ENCODE data around the gene SOBP. TPM values are rescaled to one million over a fixed set of nuclear protein-coding genes. Genes with fewer than 3 reads are reported as not detected.

Gene SOBP
- total and polyA plus RNA-seq, 9 donors: 8.7 to 31.3 (median 25.8) TPM

DNA sequence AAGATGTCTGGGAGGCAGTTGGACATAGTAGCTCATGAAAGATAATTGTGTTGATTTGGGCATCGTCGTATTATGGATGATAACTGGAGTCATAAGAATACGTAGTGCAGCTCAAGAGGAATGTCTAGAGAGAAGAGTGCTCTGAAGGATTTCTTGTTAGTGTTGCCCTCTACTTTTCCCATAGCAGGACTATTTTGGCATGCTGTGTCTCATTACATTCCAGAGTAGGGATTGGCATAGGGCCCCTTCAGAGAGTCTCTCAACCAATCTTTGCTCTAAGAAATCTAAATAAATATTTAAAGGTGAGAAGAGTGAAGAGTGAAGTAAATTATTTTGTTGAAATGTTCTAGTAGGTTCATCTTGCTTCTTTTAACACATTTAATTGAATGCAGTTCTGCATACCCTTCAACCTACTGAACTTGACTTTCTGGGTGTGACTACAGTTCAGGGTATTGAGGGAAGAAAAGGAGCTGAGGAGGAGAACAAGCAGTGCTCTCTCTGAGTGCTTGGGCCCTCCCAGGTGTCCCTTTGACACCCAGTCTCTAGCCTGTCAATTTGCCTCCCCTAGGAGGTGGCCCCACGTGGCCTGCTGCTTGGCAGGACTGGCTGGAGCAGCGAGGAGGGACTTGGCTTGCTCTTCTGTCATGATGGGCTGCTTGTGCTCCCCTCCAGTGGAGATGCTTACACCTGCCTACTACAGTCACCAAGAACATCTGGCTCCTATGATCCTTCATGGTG lies 33.3 kb downstream of the SOBP start:
- Histone ChIP-seq H3K4me1 (ENCODE audit: insufficient read depth) (peaks cover 2% of the 10 kb centered on the region), H3K9me3 (no peaks in the 10 kb centered on the region), H3K27ac (no peak overlapping the region), H3K36me3 (no peaks in the 10 kb centered on the region), H3K27me3 (no peaks in the 10 kb centered on the region), H3K4me3 (no peak overlapping the region)
- intact Hi-C loops (cut with DNase I): no loop called here
- TF ChIP-seq EP300 (IDR thresholded peaks at IDR 0.05) (no peak), POLR2A (IDR thresholded peaks at IDR 0.05) (no peak)
- TF ChIP-seq, protein P1, sequence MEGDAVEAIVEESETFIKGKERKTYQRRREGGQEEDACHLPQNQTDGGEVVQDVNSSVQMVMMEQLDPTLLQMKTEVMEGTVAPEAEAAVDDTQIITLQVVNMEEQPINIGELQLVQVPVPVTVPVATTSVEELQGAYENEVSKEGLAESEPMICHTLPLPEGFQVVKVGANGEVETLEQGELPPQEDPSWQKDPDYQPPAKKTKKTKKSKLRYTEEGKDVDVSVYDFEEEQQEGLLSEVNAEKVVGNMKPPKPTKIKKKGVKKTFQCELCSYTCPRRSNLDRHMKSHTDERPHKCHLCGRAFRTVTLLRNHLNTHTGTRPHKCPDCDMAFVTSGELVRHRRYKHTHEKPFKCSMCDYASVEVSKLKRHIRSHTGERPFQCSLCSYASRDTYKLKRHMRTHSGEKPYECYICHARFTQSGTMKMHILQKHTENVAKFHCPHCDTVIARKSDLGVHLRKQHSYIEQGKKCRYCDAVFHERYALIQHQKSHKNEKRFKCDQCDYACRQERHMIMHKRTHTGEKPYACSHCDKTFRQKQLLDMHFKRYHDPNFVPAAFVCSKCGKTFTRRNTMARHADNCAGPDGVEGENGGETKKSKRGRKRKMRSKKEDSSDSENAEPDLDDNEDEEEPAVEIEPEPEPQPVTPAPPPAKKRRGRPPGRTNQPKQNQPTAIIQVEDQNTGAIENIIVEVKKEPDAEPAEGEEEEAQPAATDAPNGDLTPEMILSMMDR (IDR thresholded peaks at IDR 0.05): no peak
- 88 to 93% (median 92%) methylated on average over 5 of the region's 5 CpGs for WGBS, 3 donors
- no peak for DNase-seq

DNA sequence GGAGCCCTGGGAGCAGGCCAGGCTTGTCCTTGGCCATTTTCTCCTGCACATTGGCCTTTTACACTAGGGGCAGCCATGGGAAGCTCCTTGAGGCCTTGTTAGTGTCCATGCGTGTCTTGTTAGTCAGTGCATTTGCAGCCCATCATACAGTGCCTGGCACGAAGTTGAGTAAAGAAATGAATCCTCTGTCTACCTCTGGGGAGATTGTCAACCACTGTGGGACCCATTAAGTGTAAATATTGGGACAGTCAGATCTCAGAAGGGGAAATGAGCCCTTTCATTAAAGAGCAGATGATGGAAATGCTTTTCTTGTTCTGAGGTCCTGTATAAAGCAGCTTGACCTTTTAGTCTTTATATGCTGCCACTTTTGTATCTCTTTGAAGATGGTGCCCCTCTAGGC lies 33.9 kb downstream of the SOBP start:
- Histone ChIP-seq H3K4me3 (no peak overlapping the region), H3K36me3 (no peaks in the 10 kb centered on the region), H3K27me3 (no peaks in the 10 kb centered on the region), H3K27ac (no peak overlapping the region), H3K9me3 (no peaks in the 10 kb centered on the region), H3K4me1 (ENCODE audit: insufficient read depth) (peaks cover 2% of the 10 kb centered on the region)
- 95 to 100% (median 100%) methylated on average over 2 of the region's 2 CpGs for WGBS, 3 donors
- no peak for TF ChIP-seq POLR2A (IDR thresholded peaks at IDR 0.05)
- TF ChIP-seq, protein P1 (IDR thresholded peaks at IDR 0.05): no peak
- TF ChIP-seq EP300 (IDR thresholded peaks at IDR 0.05): no peak
- no peak for DNase-seq
- intact Hi-C loops (cut with DNase I): no loop called here

DNA sequence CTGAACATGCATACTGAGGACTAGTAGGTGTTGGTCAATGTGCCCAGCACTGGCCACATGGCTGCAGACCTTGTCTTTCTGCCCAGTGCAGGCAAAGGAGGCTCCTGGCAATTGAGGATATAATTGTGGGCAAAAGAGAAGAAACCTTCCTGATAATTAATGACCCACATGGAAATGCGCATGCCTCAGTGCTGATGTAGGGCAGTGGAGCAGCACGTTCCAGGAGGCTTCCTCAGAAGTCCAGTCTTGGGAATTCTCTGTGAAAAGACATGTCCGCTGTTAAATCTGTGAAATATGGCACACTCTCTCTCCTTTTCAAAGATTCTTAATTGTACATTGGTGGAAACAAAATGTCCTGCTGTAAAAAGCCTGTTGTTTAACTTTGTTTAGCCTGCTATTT lies 34.7 kb downstream of the SOBP start:
- no peak for DNase-seq
- peaks cover 2% of the 10 kb centered on the region for H3K4me1 ChIP-seq (ENCODE audit: insufficient read depth)
- intact Hi-C loops (cut with DNase I): no loop called here
- H3K36me3 ChIP-seq: no peaks in the 10 kb centered on the region
- no peak overlapping the region for H3K27ac ChIP-seq
- H3K9me3 ChIP-seq: no peaks in the 10 kb centered on the region
- H3K4me3 ChIP-seq: no peak overlapping the region
- WGBS, 3 donors: 86 to 96% (median 96%) methylated on average over 3 of the region's 3 CpGs
- H3K27me3 ChIP-seq: no peaks in the 10 kb centered on the region
- TF ChIP-seq, protein P1 (IDR thresholded peaks at IDR 0.05): no peak
- TF ChIP-seq POLR2A (IDR thresholded peaks at IDR 0.05): no peak
- no peak for TF ChIP-seq EP300 (IDR thresholded peaks at IDR 0.05)

DNA sequence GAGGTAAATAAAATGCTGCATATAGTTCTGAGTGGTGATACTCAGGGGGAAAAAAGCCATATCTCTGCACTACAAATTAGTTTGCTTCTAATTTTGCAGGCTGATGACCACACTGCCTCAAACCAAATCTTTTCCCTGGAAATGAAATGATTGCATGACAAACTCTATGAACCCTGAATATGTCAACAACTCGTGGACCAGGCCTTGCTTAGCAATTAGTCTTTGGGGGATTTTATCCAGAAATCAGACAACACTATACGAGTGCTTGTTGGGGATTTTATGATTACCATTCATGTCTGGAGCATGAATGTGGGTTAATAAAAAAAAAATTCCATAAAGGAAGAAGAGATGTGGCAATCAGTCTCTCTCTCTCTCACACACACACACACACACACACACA lies 42.0 kb downstream of the SOBP start:
- H3K27ac ChIP-seq: no peak overlapping the region
- H3K9me3 ChIP-seq: no peaks in the 10 kb centered on the region
- no peaks in the 10 kb centered on the region for H3K27me3 ChIP-seq
- intact Hi-C loops (cut with DNase I): no loop called here
- peaks cover 4% of the 10 kb centered on the region for H3K4me1 ChIP-seq (ENCODE audit: insufficient read depth)
- 79 to 81% (median 80%) methylated on average over 2 of the region's 2 CpGs for WGBS, 3 donors
- no peaks in the 10 kb centered on the region for H3K36me3 ChIP-seq
- no peak for DNase-seq
- no peak for TF ChIP-seq EP300 (IDR thresholded peaks at IDR 0.05)
- TF ChIP-seq POLR2A (IDR thresholded peaks at IDR 0.05): no peak
- TF ChIP-seq, protein P1 (IDR thresholded peaks at IDR 0.05): no peak
- H3K4me3 ChIP-seq: no peak overlapping the region
